ENCODE data around the gene RCAN2.

DNA sequence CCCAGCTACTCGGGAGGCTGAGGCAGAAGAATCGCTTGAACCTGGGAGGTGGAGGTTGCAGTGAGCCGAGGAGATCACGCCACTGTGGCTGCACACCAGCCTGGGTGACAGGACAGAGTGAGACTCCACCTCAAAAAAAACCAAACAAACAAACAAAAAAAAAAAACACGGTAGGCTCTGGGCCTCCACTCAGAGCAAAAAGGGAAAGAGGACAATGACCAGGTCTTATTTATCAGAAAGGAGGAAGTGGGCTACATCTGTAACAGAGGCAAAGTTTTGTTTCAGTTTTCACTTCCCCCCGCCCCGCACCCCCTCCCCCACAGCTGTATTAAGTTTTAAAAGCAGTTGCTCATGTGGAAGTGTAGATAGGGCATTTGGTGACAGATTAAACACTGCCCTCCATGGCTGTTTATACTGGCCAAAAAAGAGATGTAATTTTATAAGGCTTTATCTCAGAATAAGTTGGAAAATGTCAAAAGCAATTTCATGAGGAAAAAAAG, 114.6 kb downstream of the RCAN2 start:
- TF ChIP-seq, protein P1, sequence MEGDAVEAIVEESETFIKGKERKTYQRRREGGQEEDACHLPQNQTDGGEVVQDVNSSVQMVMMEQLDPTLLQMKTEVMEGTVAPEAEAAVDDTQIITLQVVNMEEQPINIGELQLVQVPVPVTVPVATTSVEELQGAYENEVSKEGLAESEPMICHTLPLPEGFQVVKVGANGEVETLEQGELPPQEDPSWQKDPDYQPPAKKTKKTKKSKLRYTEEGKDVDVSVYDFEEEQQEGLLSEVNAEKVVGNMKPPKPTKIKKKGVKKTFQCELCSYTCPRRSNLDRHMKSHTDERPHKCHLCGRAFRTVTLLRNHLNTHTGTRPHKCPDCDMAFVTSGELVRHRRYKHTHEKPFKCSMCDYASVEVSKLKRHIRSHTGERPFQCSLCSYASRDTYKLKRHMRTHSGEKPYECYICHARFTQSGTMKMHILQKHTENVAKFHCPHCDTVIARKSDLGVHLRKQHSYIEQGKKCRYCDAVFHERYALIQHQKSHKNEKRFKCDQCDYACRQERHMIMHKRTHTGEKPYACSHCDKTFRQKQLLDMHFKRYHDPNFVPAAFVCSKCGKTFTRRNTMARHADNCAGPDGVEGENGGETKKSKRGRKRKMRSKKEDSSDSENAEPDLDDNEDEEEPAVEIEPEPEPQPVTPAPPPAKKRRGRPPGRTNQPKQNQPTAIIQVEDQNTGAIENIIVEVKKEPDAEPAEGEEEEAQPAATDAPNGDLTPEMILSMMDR (IDR thresholded peaks at IDR 0.05) = no peak
- TF ChIP-seq POLR2A (IDR thresholded peaks at IDR 0.05) = no peak

All from ovary (tissue), 3 donors.